DMS53 treated with DMSO at 0.1 percent for 48 hours (cell line): Measurements from ENCODE around the gene CHL1.

Source experiments
- DNase-seq: peaks from one replicate; lab custom pipeline; 2025; ENCODE audit not compliant: unreplicated experiment; lab: John Stamatoyannopoulos, UW

Gene CHL1

DNA sequence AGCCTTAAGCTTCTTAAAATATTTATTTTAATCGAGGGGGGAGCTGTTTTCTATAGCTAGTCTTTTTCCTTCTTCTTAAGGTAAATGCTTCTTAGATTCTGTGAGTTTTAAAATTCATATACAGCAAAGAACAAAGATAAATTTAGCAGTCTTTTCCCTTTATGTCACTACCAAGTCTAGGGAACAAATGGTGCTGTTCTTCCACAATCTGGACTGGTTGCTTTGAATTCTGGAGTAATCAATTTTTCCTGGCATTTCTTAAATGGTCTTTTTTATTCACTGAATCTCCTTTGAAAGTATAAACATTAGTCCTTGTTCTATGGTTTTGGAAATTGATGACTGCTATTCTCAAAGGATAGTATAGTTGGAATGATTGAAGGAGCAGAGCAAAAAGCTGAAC is 82.8 kb downstream of the CHL1 start:
- DNase-seq, result no peak

DNA sequence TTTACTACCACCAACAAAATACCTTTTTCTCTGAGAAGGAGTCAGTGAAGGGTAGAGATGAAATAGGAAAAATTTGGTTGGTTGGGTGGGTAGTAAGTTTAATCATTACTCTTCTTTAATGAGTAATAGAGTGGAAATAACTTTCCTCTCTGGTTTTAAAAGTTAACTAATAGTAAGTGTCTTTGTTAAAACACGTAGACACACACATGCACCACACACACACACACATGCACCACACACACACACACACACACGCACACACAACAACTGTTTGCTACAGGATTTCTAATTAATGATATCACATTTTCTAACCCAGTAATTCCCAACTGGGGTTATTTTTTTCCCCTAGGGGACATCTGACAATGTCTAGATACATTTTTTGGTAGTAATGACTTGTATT is 84.1 kb downstream of the CHL1 start:
- no peak for DNase-seq

DNA sequence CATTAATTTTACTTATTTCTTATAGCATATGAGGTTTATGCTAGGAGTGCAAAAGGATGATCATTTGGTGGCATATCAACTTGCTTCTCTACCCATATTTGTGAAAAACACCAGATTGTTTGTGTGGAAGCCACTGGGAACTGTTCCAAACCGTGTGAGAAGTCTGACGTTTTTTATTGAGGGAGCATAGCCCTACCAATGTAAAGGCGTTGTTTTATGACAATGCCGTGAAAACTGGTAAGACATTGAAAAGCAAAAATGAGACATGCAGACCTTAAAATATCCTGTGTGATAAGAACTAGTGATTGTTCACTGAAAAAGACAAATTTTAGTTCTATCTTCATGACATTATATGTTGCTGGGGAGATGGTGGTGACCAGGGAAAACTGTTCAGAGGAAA is 87.8 kb downstream of the CHL1 start:
- no peak for DNase-seq

- DNase-seq, result no peak
Observed at GRCh38 chr3:288417-288816, 91.9 kb downstream of the CHL1 start.

GRCh38 chr3:291028-291427 is 94.5 kb downstream of the CHL1 start:
- no peak for DNase-seq

- no peak for DNase-seq
Observed at GRCh38 chr3:291646-292436, 95.3 kb downstream of the CHL1 start.

- peak; percentile 32 for DNase-seq
Observed at GRCh38 chr3:294096-294495, 97.5 kb downstream of the CHL1 start.

DNA sequence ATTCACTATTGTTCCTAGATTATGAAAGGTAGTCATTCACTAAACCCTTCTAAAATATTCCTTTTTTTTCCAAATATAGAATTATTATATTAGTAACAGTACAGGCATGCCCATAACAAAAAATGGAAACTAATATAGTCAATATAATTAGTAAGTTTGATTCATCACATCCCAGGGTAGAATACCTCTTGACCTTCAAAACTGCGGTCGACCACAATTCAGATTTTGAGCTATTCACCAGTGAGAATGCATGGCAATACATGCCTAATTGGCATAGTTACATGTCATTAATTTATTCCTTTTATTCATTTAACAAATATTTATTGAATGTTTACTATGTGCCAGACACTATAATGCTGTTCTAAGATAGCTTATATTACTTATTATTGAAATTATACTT is 98.0 kb downstream of the CHL1 start:
- no peak for DNase-seq

DNA sequence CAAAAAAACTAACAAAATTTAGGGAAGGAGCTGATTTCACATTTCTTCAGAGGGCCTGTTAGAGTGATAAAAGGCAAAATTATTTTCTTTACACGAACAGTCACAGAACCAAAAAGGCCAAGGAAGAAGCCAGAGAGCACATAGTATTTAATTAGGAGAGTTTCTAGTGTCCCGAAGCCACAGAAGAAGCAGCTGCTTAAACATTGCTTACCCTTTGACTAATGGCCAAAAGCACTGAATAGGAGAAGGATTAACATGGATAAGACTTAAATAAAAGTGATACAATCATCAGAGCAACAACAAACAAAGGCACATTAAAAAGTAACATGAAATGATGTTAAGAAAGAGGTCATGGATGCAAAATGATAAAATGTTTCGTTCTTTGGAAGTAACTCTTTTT is 98.6 kb downstream of the CHL1 start:
- DNase-seq, result no peak

- peak; percentile 57 for DNase-seq
Observed at GRCh38 chr3:297585-297984, 101.0 kb downstream of the CHL1 start.

GRCh38 chr3:299590-300301 is 103.2 kb downstream of the CHL1 start:
- DNase-seq, result no peak

- no peak for DNase-seq
Observed at GRCh38 chr3:307182-307581, 110.6 kb downstream of the CHL1 start.

DNA sequence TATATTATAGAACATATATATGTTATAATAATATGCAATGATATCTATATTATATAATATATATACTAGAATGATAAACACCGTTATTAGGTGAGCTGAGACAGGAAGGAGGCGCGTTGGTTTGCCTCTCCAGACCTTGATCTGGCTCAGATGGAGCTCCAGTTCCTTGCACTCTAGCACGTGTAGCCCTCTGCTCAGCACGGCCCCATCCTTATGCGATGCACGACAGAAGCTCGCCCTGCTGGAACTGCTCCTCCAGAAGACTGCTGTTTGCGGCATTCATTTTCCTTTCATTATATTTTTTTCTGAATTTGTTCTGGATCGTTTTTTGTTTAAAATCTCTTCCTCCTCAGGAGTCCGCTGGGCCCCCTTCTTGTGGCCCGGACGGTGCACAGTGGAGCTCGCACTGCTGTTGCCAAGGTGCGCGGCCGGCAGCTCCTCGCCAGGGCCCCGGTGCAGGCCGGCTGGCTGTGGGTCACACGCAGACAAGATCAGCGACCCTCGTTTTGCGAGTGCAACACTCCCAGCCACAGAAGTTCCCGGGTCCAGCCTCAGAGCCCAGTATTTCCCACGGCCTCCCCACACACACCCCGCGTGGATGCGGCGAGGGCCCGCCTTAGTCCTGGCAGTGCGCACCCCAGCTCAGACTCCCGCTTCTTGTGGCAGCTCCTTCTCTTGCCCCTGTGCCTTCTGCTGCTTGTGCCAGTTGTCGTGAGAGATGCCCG is 112.2 kb downstream of the CHL1 start:
- DNase-seq, result no peak

- DNase-seq, result no peak
Observed at GRCh38 chr3:312160-312733, 115.7 kb downstream of the CHL1 start.

DNA sequence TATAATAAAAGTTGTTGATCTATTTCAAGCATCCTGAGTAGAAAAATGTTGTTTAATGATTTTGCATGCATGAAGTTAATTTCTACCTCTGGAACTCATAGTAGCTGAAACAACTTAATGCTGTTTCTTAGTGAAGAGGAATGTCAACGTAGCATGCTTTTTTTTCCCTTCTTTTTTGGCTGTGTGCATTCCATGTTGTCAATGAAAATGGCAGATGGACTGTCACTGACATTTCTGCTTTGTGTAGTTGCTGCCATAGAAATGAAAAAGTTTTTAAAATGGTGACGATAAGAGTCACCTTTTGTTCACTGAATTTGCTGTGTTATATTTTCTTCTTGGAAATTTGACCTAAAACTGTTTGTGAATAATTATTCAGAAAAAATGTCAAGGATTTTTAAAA is 116.3 kb downstream of the CHL1 start:
- no peak for DNase-seq

DNA sequence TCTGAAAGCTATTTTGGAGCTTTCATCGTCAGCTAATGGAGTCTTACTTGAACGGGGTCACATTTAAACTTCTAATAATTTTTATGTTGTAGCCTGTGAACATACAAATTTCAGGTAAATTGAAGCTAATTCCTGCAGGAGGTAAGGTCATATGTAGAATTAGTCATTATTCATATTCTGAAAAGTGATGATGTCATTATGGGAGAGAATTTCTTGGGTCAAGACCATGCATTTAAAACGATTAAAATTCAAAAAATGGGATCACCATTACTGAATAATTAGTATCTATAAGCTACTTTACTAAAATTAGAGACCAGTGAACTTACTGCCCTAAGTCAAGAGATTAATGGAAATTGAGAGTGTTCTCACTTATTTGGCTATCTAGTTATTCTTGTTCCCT is 120.4 kb downstream of the CHL1 start:
- no peak for DNase-seq

DNA sequence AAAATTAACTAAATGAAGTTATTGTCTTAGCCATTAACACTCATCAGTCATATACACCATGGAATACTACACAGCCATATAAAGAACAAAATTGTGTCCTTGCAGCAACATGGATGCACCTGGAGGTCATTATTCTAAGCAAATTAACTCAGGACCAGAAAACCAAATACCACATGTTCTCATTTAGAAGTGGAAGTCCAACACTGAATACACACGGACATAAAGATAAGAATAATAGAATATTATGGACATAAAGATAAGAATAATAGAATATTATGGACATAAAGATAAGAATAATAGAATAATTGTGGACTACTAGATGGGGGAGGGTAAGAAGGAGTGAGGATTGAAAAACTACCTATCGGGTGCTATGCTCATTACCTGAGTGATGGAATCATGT is 122.3 kb downstream of the CHL1 start:
- DNase-seq, result no peak

- DNase-seq, result no peak
Observed at GRCh38 chr3:324423-324822, 127.9 kb downstream of the CHL1 start.

DNA sequence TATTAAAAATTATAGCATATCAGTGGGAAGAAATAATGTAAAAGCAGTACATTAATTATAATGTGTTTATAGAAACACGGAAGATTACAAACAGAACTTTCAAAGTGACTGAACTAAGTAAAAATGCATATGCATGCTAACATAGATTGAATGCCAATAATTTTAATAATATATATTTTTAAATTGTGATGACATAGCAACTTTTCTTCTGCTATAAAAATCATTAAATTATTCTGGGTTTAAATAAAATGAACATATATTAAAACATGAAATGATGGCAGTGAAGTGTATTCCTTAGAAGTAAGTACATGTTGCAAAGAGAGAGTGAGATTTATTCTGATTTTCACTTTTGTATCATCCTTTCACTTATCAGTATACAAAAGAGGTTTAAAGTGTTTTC is 128.9 kb downstream of the CHL1 start:
- no peak for DNase-seq

GRCh38 chr3:330494-331115 is 134.0 kb downstream of the CHL1 start:
- no peak for DNase-seq

DNA sequence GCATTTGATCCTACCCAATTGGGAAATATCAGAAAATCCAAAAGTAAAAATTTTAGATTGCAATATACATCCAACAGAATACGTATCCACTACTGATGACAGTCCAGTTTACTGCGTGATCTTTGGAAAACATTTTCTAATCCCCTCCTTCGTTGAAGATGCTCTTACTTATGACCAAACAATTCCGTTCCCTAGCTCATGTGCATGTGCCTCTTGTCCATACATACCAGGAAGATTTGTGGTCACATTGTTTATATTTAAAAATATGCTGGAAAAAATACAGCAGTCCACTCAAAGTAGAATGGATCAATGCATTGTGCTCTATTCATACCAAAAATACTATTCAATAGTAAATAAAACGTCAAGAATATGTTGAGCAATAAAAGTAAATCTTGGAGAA is 135.3 kb downstream of the CHL1 start:
- no peak for DNase-seq
